GM19043 (cell line): ENCODE data around the gene FXYD5.

Source experiments
- ATAC-seq: cut with Tn5 transposase; IDR thresholded peaks from one replicate; pipeline ENCODE4 v1.9.1; 2021; ENCODE audit warnings: low read depth; ENCODE audit not compliant: unreplicated experiment

FXYD5 gene

GRCh38 chr19:35211545-35212230, 57.2 kb downstream of the FXYD5 start:
- no peak for ATAC-seq

- no peak for ATAC-seq
Measured at GRCh38 chr19:35212241-35212640, 57.7 kb downstream of the FXYD5 start.

GRCh38 chr19:35213663-35214632, 59.4 kb downstream of the FXYD5 start:
- ATAC-seq, result no peak

DNA sequence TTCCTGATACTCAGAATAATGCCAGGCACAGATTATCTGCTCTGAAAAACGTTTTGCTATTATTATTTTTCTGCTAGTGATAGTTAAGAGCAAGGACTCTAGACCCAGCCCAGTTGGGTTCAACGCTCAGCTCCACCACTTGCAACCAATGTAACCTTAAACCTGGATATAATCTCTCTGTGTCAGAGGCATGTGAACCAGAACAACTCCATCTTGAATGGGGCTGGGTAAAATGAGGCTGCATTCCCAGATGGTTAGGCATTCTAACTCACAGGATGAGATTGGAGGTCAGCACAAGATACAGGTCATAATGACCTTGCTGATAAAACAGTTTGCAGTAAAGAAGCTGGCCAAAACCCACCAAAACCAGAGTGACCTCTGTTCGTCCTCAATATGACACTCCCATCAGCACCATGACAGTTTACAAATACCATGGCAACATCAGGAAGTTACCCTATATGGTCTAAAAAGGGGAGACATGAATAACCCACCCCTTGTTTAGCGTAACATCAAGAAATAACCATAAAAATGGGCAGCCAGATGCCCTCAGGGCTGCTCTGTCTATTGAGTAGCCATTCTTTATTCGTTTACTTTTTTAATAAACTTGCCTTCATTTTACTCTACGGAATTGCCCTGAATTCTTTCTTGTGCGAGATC, 60.4 kb downstream of the FXYD5 start:
- no peak for ATAC-seq

GRCh38 chr19:35216016-35216832, 61.7 kb downstream of the FXYD5 start:
- ATAC-seq, result no peak

DNA sequence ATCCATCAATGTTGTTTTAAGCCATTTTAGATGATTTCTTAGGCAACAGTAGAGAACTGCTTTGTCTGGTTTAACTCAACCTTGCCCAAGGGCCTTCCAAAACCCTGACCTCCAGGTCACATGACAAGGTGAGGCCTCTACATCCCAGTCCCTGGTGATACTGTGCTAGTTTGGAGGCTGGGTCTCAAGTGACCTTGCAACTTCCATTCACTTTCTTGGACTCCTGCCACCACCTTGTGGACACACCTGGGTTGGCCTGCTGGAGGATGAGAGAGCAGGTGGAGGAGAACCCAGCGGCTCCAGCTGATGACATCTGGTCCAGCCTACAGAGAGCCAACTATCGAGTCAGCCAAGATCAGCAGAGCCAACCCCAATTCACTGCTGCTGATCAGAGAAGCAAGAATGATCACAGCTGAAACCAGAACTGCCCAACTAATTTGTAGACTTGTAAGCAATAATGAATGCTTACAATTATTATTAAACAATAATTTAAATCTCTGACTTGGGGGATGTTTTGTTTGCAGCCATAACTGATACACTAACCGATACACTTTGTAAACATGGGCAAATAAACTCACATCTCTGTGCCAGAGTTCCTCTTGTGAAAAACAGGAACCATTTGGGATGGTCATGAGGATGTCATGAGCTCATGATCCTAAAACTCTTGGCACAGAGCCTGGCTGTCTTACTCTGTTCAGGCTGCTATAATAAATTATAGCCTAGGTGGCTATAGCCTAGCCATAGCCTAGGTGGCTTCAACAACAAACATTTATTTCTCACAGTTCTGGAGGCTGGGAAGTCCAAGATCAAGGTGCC, 62.5 kb downstream of the FXYD5 start:
- ATAC-seq, result no peak

GRCh38 chr19:35217649-35217990, 63.1 kb downstream of the FXYD5 start:
- no peak for ATAC-seq

DNA sequence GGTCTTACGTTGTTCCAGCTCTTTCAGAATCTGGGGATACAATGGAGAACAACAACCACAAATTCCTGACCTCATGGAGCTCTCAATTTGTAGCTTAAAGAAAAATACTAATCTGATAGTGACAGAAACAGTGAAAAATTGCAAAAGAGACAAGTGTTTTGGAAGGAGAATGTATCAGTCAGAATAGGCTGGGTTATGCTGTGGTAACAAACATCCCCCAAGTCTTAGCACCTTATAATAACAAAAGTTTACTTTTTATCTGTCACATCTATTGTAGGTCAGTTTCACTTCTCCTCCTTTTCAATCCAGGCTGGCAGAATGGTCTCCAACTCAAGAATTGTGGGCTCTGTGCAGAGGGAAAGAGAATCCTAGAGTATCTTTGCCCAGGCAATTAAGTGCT, 64.5 kb downstream of the FXYD5 start:
- no peak for ATAC-seq
